Activated naive CD8-positive, alpha-beta T cell treated with anti-CD3 and anti-CD28 coated beads for 36 hours (primary cell): Measurements from ENCODE around the gene CD247. TPM values are rescaled to one million over a fixed set of nuclear protein-coding genes. Genes with fewer than 3 reads are reported as not detected.

Source experiments
- DNase-seq: peaks from one replicate; pipeline ENCODE4 v3.0.0; 2021
- H3K27ac Mint-ChIP-seq: one replicate; pipeline ENCODE4 v1.8.0; 2022; ENCODE audit warnings: mild to moderate bottlenecking, moderate library complexity, mixed read lengths
- H3K27me3 Mint-ChIP-seq: one replicate; pipeline ENCODE4 v1.8.0; 2022; ENCODE audit warnings: mild to moderate bottlenecking, mixed read lengths
- H3K36me3 Mint-ChIP-seq: one replicate; pipeline ENCODE4 v1.8.0; 2021; ENCODE audit warnings: mild to moderate bottlenecking, mixed read lengths
- H3K4me1 Mint-ChIP-seq: one replicate; pipeline ENCODE4 v1.8.0; 2021; ENCODE audit warnings: mixed read lengths
- H3K4me3 Mint-ChIP-seq: one replicate; pipeline ENCODE4 v1.8.0; 2022; ENCODE audit warnings: mild to moderate bottlenecking, moderate library complexity, mixed read lengths
- H3K9me3 Mint-ChIP-seq: one replicate; pipeline ENCODE4 v1.8.0; 2022; ENCODE audit warnings: mixed read lengths
- total RNA-seq, 2 experiments: library from RNA; stranded (reverse); gene quantifications; one replicate each; pipeline ENCODE4 v1.2.3, GENCODE V29; 2021

The CD247 gene
- total RNA-seq, 2 experiments from 2014 or later, result 166 TPM

DNA sequence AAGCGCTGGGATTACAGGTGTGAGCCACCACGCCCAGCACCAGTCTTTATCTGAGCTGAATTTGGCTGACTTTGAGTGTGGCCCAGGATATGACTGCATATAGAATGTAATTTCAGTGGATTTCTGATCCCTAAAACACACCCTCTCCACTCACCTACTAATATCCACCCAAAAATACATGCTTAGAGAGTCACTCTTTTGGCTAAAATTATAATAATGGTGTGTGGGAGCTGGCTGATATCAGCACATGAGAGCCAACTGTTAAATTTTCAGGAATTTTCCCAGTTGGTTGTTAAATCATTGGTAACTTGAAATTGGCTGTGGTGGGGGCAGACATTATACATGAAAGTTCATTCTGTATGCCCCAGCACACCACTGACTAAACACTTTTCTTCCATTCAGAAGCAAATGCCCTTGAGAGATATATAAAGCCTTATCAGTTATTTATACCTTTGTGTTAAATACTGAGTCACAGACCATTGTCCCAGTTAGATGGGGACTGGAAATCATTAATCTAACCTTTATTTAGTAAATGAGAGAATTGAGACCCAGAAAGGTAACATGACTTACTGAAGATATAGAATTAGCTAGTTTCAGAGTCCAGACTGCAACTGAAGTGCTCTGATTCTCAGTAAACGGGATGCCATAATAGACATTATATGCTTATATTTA lies 9.9 kb upstream of the CD247 start:
- Mint-ChIP-seq H3K36me3 (peaks cover 2% of the 10 kb centered on the region), H3K4me3 (no peak overlapping the region), H3K27me3 (no peaks in the 10 kb centered on the region), H3K9me3 (peaks cover 5% of the 10 kb centered on the region), H3K4me1 (peaks cover 3% of the 10 kb centered on the region), H3K27ac (no peak overlapping the region)
- no peak for DNase-seq

DNA sequence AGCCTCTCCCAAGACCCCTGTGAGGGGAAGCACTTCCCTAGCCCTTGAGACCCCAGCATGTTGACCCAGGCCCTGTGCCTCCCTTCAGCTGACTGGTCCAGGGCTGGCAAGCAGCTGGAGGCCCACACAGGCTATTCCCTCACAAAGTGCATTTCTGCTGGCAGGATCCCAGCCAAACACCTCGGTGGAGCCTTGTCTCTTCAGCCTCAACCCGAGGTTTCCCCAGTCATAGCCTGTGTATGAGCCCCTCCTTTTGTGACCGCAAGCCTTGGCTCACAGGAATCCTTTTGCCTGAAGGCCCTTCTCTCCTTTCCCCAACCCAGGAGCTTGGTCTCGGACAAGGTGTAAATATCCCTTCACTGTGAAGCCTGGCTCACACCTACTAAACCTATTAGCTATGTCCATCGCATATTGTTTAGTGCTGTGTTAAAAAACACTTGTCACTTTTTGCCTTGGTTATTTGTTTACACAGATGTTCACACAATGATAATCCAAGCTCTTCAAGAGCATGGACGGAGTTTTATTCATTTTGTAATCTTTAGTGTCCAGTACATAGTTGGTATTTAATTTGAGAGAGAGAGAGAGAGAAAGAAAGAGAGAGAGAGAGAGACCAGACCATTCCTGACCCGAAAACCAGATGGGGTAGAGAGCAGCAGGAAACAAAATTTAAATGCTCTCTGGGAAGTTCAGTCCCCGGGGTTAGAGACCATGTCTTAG lies 8.5 kb upstream of the CD247 start:
- peaks cover 5% of the 10 kb centered on the region for H3K9me3 Mint-ChIP-seq
- DNase-seq, result no peak
- peaks cover 3% of the 10 kb centered on the region for H3K4me1 Mint-ChIP-seq
- no peak overlapping the region for H3K4me3 Mint-ChIP-seq
- H3K36me3 Mint-ChIP-seq, result peaks cover 2% of the 10 kb centered on the region
- H3K27ac Mint-ChIP-seq, result no peak overlapping the region
- H3K27me3 Mint-ChIP-seq, result no peaks in the 10 kb centered on the region

DNA sequence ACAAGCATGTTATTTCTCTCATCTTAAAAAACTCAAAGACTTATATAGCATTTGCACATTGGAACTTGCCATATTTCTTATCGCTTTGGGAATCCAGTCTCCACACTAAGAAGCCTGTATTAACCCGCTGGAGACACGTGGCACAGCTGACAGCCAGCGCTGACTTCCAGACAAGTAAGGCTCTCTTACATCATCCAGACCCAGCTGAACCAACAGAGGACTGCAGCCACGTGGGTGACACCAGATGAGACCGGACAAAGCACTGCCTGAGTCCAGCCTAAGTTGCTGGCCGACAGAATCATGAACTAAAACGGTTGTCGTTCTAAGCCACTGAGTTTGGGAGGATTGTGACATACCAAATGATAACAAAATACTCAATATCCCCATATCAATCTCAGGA lies 6.3 kb upstream of the CD247 start:
- H3K27me3 Mint-ChIP-seq, result no peaks in the 10 kb centered on the region
- no peak overlapping the region for H3K4me3 Mint-ChIP-seq
- DNase-seq, result no peak
- no peak overlapping the region for H3K27ac Mint-ChIP-seq
- peaks cover 5% of the 10 kb centered on the region for H3K9me3 Mint-ChIP-seq
- peaks cover 2% of the 10 kb centered on the region for H3K36me3 Mint-ChIP-seq
- H3K4me1 Mint-ChIP-seq, result peaks cover 3% of the 10 kb centered on the region

DNA sequence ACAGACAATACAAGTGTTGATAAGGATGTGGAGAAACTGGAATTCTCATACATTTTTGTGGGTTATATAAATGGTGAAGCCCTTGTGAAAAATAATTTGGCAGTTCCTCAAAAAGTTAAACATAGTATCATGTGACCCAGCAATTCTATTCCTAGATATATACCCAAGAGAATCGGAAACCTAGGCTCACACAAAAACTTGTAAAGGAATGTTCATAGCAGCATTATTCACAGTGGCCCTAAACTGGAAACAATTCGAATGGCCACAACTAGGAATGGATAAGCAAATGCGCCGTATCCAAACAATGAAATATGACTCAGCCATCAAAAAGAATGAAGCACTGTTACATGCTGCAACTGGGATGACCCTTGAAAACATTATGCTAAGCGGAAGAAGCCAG lies 3.9 kb upstream of the CD247 start:
- H3K36me3 Mint-ChIP-seq, result peaks cover 13% of the 10 kb centered on the region
- H3K4me1 Mint-ChIP-seq, result peaks cover 7% of the 10 kb centered on the region
- no peak overlapping the region for H3K27ac Mint-ChIP-seq
- H3K27me3 Mint-ChIP-seq, result no peaks in the 10 kb centered on the region
- H3K9me3 Mint-ChIP-seq, result peaks cover 5% of the 10 kb centered on the region
- no peak overlapping the region for H3K4me3 Mint-ChIP-seq
- DNase-seq, result no peak

DNA sequence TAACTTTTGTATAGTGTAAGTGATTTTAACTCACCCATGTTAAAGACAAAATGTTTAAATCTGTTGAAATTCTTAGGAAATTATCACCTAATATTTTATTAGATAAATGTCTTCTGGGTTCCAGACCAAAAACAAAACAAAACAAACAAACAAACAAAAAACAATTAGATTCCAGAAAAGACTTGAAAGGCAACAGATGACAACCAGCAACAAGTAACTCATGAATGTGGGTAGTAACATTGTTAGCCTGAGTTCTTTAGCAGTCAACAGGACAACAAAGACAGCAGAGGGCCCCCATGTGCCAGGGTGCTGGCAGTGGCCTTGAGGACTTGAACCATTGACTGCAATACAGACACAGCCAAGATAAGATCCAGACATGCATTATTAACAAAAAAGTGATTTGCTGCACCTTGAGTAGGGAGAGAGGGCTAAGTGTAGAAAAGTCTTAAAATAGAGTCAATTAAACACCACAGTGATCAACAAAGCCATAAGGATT lies 2.4 kb upstream of the CD247 start:
- no peaks in the 10 kb centered on the region for H3K27me3 Mint-ChIP-seq
- H3K36me3 Mint-ChIP-seq, result peaks cover 28% of the 10 kb centered on the region
- no peak for DNase-seq
- peaks cover 9% of the 10 kb centered on the region for H3K4me1 Mint-ChIP-seq
- no peak overlapping the region for H3K27ac Mint-ChIP-seq
- H3K9me3 Mint-ChIP-seq, result peaks cover 5% of the 10 kb centered on the region
- no peak overlapping the region for H3K4me3 Mint-ChIP-seq

DNA sequence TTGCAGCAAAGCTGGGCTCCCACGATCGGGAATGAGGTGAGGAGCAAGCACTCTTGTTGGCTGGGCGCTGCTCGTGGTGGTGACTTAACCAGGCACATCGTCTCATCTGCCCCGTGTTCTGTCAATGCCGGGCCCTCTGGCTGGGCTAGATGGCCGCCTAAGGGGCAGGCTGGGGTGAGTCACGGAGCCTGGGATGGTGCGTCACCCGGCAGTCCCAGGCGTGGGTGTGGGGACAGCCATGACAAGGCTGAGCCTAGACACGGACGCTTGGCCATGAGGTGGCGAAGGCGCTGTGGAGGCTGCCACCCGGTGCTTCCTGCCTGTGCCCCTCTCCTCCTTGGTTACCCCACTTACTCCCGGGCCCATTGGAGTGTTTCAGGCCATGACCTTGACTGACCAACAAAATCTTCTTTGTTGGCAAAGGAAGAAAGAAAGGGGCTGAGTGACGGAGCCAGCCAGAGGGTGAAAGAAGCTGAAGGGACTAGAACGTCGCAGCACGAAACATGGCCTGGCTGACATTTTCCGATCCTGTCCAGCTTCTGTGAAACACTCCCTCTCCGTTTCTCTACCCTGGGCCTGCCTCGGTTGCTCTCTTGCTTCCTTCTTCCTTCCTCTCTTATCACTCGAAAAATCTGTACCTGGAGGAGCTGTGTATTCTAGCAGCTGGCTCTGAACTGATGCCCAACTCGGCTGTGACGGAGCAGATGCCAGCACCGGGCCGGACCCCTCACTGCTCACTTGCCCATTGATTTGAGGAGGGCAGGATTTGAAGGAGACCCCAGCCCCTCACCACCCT lies 596 bp downstream of the CD247 start:
- Mint-ChIP-seq H3K4me1 (peaks cover 24% of the 10 kb centered on the region), H3K4me3 (peak overlapping the region; percentile 93), H3K27ac (peak overlapping the region; percentile 99), H3K36me3 (peaks cover 47% of the 10 kb centered on the region), H3K9me3 (no peaks in the 10 kb centered on the region), H3K27me3 (no peaks in the 10 kb centered on the region)
- DNase-seq, result peak; percentile 94

DNA sequence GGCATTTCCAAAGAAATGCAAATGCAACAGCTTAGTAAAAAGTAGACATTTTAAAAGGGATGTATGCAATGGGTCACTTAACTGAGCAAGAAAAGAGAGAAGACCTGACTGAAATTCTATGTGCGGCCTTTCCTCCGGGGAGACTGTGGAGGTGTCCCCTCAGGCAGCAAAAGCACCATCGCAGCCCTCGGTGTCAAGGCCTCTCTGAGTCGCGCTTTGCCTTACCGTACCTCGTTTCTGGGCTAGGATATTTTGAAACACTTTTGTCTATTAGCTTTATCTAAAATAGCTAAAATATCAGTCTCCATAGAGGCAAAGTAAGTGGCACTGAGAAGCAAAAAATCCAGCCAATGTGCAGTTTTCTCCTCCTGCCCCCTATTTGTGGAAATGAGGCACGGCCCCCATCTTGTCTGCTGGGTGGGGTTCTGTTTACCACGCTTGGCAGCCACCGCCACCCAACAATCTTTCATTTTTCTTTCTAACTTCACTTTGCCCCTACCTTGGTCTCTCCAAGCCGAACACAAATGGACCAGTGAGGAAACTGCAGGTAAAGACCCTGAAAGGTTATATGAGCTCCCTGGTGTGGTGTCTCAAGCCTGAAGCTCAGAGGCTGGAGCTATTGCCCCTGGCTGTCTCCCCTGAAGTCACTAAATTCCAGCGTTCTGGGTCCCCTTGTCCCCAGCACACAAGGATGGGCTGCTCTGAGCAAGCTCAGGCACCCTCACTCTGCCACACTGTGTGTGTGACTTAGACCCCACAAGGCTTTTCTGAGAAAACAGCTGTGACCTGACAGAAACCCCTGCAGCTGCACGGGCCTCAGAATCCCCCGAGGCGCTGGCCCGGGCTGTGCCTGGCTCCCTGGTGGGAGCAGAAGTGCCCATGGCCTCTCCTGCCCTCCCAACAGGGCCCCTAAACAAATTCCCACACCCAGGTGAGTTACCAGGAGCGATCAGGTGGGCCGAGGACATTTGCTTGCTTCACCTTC lies 1.6 kb downstream of the CD247 start:
- peak; percentile 48 for DNase-seq
- Mint-ChIP-seq H3K27ac (peak overlapping the region; percentile 99), H3K36me3 (peaks cover 58% of the 10 kb centered on the region), H3K4me1 (peaks cover 34% of the 10 kb centered on the region), H3K27me3 (no peaks in the 10 kb centered on the region), H3K4me3 (peak overlapping the region; percentile 93), H3K9me3 (no peaks in the 10 kb centered on the region)

DNA sequence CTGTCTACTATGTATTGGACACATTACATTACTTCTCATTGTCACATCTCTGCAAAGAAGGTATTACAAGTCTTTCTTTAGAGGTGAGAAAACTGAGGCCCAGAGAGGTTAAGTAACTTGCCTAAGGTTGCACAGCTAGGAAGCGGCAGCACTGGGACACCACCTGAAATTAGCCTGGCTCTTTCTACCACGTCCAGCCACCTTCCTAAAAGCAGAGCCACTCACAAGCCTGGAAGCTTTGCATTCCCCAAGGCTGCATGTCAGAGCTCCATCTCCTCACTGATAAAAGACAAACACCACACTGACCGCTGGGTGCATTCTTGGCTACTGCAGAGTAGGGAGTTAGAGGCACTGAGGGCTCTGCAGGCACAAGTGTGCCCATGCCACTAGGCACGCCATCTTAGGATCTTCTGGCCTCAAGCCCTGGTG lies 2.4 kb downstream of the CD247 start:
- Mint-ChIP-seq H3K9me3 (no peaks in the 10 kb centered on the region), H3K4me3 (peak overlapping the region; percentile 93), H3K27me3 (no peaks in the 10 kb centered on the region), H3K4me1 (peaks cover 39% of the 10 kb centered on the region), H3K36me3 (peaks cover 63% of the 10 kb centered on the region), H3K27ac (peak overlapping the region; percentile 99)
- no peak for DNase-seq

DNA sequence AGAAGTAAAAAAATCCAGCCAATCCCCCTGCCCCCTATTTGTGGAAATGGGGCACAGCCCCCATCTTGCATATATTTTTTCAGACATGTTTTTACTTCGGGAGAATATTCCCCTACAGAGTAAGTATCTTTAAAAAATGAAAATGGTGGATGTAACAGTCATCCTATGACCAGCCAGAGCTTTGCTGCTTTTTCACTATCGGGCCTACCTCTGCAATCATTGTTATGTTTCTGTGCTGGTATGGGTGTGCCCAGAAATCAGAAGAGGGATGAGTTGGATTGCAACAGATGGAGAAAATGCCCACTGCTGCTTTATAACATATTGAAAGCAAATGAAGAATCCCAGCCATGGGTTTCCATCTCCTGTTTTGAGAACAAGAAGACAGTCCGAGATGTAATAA lies 2.9 kb downstream of the CD247 start:
- DNase-seq, result no peak
- Mint-ChIP-seq H3K27ac (peak overlapping the region; percentile 99), H3K27me3 (no peaks in the 10 kb centered on the region), H3K36me3 (peaks cover 66% of the 10 kb centered on the region), H3K4me1 (peaks cover 44% of the 10 kb centered on the region), H3K9me3 (no peaks in the 10 kb centered on the region), H3K4me3 (peak overlapping the region; percentile 93)

DNA sequence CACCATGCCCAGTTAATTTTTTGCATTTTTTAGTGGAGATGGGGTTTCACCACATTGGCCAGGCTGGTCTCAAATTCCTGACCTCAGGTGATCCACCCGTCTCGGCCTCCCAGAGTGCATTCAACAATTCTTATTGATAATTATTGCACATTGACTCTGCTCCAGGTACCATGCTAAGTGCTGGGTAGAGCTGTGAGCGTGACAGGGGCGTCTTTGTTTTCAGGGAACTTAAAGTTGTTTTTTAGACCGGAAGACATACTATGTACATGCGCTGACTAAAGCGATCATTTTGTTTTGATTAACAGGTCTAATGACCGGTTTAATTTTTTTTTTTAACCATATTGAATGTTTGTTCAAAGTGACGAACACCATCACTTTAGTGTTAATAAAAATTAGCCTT lies 4.0 kb downstream of the CD247 start:
- no peak for DNase-seq
- peak overlapping the region; percentile 93 for H3K4me3 Mint-ChIP-seq
- peak overlapping the region; percentile 99 for H3K27ac Mint-ChIP-seq
- H3K4me1 Mint-ChIP-seq, result peaks cover 56% of the 10 kb centered on the region
- no peaks in the 10 kb centered on the region for H3K27me3 Mint-ChIP-seq
- peaks cover 76% of the 10 kb centered on the region for H3K36me3 Mint-ChIP-seq
- no peaks in the 10 kb centered on the region for H3K9me3 Mint-ChIP-seq

DNA sequence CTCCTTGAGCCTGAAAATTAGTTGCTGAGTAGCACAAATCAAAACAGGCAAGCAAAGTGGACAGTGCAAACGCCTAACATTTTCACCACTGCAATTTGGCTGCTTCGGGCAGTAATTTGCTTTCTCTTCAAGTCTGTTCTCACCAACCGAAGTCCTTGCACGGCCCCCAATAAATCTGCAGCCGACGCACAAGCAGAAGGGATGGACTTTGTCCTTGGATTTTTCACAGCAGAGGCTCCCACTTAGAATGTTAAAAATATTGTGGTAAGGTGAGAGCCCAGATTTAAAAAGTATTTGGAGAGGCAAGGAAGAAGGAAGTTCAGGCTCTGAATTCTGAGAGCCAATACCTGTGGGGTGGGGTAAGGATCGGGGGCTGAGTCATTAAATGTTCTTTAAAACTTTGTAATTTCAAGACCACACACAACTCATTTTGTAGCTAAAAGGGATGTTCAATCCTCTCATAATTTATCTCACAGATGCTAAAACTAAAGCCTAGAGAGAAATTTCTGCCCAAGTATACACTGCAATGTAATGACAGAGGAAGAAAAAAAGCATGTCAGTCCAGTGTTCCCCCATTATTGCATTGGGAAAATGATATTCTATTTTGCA lies 6.2 kb downstream of the CD247 start:
- peak overlapping the region; percentile 79 for H3K27ac Mint-ChIP-seq
- no peaks in the 10 kb centered on the region for H3K27me3 Mint-ChIP-seq
- H3K4me1 Mint-ChIP-seq, result peaks cover 63% of the 10 kb centered on the region
- peaks cover 85% of the 10 kb centered on the region for H3K36me3 Mint-ChIP-seq
- peak overlapping the region; percentile 76 for H3K4me3 Mint-ChIP-seq
- peaks cover 1% of the 10 kb centered on the region for H3K9me3 Mint-ChIP-seq
- no peak for DNase-seq

DNA sequence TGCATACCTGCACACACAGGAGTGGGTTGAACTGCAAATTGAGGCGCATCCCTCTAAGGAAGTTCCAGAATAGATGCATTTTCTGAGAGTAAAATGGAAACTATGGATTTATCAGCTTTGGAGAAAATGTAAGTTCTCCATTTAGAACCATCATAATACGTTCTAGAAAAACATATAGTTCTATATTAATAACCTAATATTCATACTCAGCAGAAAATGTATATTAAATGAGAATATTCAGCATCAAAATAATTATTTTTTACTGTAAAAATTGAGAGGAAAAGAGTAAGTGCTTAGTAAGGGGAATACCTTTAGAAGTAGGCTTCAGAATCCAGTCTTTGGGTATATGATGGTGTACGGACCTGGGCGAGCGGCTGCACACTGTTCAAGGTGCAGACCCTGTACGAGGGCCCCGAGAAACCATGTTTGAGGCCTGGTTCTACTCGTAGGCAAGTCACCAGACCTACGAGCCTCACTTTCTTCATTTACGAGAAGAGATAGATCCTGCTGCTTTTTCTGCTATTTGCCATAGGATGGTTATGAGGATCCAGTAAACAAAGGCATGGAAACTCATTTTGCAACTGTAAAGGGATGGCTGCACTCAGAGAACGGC lies 6.8 kb downstream of the CD247 start:
- peaks cover 84% of the 10 kb centered on the region for H3K36me3 Mint-ChIP-seq

DNA sequence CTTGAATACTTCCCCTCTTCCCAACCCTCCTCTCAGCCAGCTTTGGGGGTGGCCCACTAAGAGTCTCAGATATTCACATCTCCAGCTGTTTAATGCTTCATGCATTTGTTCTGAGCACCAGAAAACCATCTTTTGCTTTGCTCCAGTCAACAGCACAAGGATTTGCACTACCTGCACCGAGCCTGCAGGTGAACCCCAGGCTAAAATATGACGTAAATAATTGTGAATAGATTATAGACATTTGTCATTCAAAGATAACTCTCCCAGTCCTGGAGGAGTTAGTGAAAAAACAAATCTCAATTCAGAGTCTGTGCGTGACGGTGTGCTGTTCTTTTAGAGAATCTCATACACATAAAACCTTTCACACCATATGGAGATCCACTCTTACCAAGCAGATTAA lies 7.4 kb downstream of the CD247 start:
- H3K4me1 Mint-ChIP-seq, result peaks cover 72% of the 10 kb centered on the region
- H3K27ac Mint-ChIP-seq, result peak overlapping the region; percentile 65
- peaks cover 1% of the 10 kb centered on the region for H3K9me3 Mint-ChIP-seq
- peak overlapping the region; percentile 30 for H3K4me3 Mint-ChIP-seq
- peaks cover 81% of the 10 kb centered on the region for H3K36me3 Mint-ChIP-seq
- H3K27me3 Mint-ChIP-seq, result no peaks in the 10 kb centered on the region
- DNase-seq, result no peak

More for the DNA sequence above, 6.8 kb downstream of the CD247 start:
- peak overlapping the region; percentile 79 for H3K27ac Mint-ChIP-seq
- no peaks in the 10 kb centered on the region for H3K27me3 Mint-ChIP-seq
- H3K4me3 Mint-ChIP-seq, result peak overlapping the region; percentile 76
- peaks cover 70% of the 10 kb centered on the region for H3K4me1 Mint-ChIP-seq
- H3K9me3 Mint-ChIP-seq, result peaks cover 1% of the 10 kb centered on the region
- DNase-seq, result no peak
